Testis (tissue), 2 donors: ENCODE results near the gene SULT2A1.

ENCODE experiments used
- POLR2A ChIP-seq: fragments of 450-650 bp; IDR thresholded peaks from one replicate; pipeline ENCODE4 v1.6.1; 2017; ENCODE audit warnings: antibody characterized with exemption, mild to moderate bottlenecking, moderate library complexity
- TF ChIP-seq, protein P1 (sequence below), 3 experiments: fragments of 450-650 bp in 2 of 3; fragments of 200-600 bp in 1 of 3; sonication (generic) in 1 of 3; IDR thresholded peaks; one replicate each; pipeline ENCODE4 v1.5.1; 2016 to 2019; ENCODE audit warnings: antibody characterized with exemption in 3 of 3, mild to moderate bottlenecking in 2 of 3, moderate library complexity in 1 of 3

DNA sequence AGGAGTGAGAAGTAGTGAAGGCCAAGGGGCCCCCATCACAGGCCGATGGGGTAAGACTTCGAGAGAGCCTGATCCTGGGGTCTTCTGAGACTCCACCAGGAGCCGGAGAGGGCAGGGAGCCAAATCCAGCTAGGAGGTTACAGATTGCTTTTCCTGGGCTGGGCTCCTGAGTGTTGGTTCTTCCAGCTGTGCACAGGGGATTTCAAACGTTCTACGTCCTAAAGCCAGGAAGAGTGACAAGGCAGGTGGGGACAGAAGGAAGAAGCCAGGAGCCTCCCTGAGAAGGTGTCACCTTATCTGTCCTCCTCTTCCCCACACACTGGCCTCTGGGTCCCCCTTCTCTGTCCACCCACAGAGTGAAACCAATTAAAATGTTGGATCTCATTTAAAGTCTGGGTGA is 43.2 kb downstream of the SULT2A1 start:
- TF ChIP-seq POLR2A, result no peak
- TF ChIP-seq, protein P1, sequence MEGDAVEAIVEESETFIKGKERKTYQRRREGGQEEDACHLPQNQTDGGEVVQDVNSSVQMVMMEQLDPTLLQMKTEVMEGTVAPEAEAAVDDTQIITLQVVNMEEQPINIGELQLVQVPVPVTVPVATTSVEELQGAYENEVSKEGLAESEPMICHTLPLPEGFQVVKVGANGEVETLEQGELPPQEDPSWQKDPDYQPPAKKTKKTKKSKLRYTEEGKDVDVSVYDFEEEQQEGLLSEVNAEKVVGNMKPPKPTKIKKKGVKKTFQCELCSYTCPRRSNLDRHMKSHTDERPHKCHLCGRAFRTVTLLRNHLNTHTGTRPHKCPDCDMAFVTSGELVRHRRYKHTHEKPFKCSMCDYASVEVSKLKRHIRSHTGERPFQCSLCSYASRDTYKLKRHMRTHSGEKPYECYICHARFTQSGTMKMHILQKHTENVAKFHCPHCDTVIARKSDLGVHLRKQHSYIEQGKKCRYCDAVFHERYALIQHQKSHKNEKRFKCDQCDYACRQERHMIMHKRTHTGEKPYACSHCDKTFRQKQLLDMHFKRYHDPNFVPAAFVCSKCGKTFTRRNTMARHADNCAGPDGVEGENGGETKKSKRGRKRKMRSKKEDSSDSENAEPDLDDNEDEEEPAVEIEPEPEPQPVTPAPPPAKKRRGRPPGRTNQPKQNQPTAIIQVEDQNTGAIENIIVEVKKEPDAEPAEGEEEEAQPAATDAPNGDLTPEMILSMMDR (IDR thresholded peaks at IDR 0.05), result no peak
